Stomach smooth muscle (tissue), 2 donors: ENCODE measurements around the gene CLSTN3.
A peak's percentile ranks its signal among the peaks of the same experiment; 100 is the strongest.

Experiments used
- H3K27ac ChIP-seq: one replicate; pipeline ENCODE4 v1.7.0; 2013; ENCODE audit warnings: mild to moderate bottlenecking, low read length, inconsistent platforms
- H3K27me3 ChIP-seq, 2 donors: one replicate each; pipeline ENCODE4 v1.7.0; 2013; ENCODE audit warnings: low read length in 2 of 2; ENCODE audit not compliant: insufficient read depth in 2 of 2, control insufficient read depth in 1 of 2
- H3K36me3 ChIP-seq, 2 donors: one replicate each; pipeline ENCODE4 v1.7.0; 2013; ENCODE audit warnings: low read length in 2 of 2; ENCODE audit not compliant: control insufficient read depth in 2 of 2, insufficient read depth in 2 of 2
- H3K4me1 ChIP-seq: one replicate; pipeline ENCODE4 v1.7.0; 2013; ENCODE audit warnings: low read length; ENCODE audit not compliant: control insufficient read depth, insufficient read depth
- H3K4me3 ChIP-seq, 2 donors: one replicate each; pipeline ENCODE4 v1.7.0; 2013; ENCODE audit warnings: low read length in 2 of 2
- H3K9ac ChIP-seq, 2 donors: one replicate each; pipeline ENCODE4 v1.7.0; 2013; ENCODE audit warnings: low read length in 2 of 2, mild to moderate bottlenecking in 1 of 2
- H3K9me3 ChIP-seq, 2 donors: one replicate each; pipeline ENCODE4 v1.7.0; 2013; ENCODE audit warnings: low read length in 2 of 2; ENCODE audit not compliant: control insufficient read depth in 2 of 2
- donor health status: healthy.
- donor health status: Pancreatic carcinoma.

CLSTN3 gene

DNA sequence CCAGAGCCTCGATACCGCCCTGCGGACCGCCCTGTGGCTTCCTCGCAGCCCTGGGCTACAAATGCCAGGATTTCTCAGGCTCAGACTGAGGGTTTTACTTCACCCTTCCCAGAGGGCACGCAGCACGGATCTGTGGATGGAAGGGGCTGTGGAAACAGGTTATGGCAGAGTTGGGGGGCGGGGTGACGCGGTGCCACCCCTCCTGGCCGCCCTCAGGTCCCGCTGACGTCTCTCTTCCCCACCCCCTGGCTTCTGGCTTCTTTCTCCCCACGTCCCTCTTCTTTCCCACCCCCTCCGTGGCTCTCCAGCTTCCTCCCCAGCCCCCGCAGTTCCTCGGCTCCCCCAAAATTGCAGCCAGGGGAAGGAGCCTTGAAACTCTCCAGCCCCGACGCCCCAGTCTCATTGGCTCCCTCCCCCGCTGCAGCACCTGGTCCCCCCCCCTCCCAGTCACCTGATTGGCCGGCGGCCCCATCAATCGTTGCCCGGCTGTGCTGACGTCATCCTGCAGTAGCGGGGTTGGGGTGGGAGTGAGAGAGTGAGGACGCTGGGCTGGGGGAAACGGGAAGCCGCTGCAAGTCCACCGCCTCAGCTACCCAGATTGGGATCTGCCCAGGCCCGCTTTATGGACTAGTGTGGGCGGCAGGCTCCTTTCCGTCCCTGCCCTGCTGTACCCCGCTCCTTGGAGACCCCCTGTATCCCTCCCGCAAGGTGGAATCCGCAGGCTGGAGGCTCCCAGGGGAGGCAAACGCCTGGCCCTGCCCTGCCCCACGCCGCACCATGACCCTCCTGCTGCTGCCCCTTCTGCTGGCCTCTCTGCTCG lies at the start of gene CLSTN3:
Gene CLSTN3, plus strand, starts transcription at position 500 of the 820 bp plus-strand sequence. Its CDS starts 278 bp downstream, at position 778.
- peaks cover 2 to 3% of the 10 kb centered on the region in 2 donors for H3K36me3 ChIP-seq
- peak within 1 kb of the TSS; percentile 46 for H3K27ac ChIP-seq
- H3K4me1 ChIP-seq = peaks cover 23% of the 10 kb centered on the region
- H3K4me3 ChIP-seq = peak within 1 kb of the TSS; percentile 86
- H3K27me3 ChIP-seq = no peaks in the 10 kb centered on the region
- peak within 1 kb of the TSS; percentile 75 for H3K9ac ChIP-seq
- H3K9me3 ChIP-seq = no peaks in the 10 kb centered on the region

DNA sequence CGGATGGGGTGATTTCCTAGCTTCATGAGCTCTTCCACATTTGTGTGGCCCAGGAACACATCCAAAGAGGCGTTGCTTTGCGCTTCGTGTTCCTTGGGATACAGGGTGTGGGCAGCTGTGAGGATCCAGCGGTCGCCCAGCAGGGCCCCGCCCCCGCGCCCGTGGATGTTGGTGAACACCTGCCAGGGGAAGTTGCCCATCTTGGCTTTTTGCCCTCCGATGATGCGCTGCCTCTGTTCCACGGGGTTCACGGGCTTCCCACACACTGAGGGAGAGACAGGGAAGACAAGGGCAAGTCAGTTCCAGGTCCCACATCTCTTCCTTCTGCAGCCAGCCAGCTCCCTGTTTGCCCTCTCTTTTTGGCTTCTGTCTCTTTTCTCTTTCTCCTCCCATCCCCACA lies 49.1 kb upstream of the CLSTN3 start:
- Histone ChIP-seq H3K27ac (no peak overlapping the region), H3K9me3 (no peaks in the 10 kb centered on the region), H3K9ac (no peak overlapping the region), H3K4me3 (no peak overlapping the region), H3K4me1 (peaks cover 15% of the 10 kb centered on the region), H3K27me3 (no peaks in the 10 kb centered on the region), H3K36me3 (peaks cover 34 to 36% of the 10 kb centered on the region in 2 donors)

GRCh38 chr12:7083125-7083524 lies 47.0 kb upstream of the CLSTN3 start:
- Histone ChIP-seq H3K27ac (no peak overlapping the region), H3K4me1 (peaks cover 15% of the 10 kb centered on the region), H3K9me3 (no peaks in the 10 kb centered on the region), H3K9ac (no peak overlapping the region), H3K27me3 (no peaks in the 10 kb centered on the region), H3K36me3 (peaks cover 41 to 52% of the 10 kb centered on the region in 2 donors), H3K4me3 (no peak overlapping the region)

DNA sequence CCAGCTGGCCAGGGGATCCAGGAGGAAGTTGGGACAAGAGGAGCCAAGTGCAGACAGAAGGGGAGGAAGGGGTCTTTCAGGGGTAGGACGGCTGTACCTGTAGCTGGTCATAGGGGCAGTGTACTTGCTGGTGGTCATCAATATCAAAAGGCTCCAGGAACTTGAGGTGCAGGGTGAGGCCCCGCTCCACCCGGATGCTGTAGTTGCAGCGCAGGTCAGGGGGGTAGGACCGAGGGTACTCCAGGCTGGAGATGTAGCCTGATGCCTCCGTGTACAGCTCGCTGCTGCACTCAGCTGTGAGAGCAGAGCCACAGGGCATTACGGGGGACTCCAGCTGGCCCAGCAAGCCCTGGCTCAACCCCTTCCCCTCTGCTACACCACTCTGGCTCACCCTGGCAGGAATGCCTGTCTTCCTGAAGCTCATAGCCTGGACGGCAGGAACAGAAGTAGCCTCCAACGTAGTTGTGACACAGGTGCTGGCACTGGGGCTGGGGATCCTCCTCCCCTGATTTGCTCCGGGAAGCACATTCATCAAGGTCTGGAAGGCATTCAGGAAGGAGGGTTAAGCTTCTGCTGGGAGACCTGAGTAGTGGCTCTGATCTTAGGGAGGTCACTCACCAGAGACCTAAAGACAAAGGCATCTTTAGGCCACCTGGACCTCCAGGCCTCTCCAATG lies 40.8 kb upstream of the CLSTN3 start:
- no peaks in the 10 kb centered on the region for H3K27me3 ChIP-seq
- H3K9me3 ChIP-seq = no peaks in the 10 kb centered on the region
- no peak overlapping the region for H3K27ac ChIP-seq
- peak overlapping the region in 1 of 2 donors; percentile 87 for H3K4me3 ChIP-seq
- peaks cover 36% of the 10 kb centered on the region for H3K4me1 ChIP-seq
- H3K9ac ChIP-seq = no peak overlapping the region
- peaks cover 33 to 42% of the 10 kb centered on the region in 2 donors for H3K36me3 ChIP-seq

DNA sequence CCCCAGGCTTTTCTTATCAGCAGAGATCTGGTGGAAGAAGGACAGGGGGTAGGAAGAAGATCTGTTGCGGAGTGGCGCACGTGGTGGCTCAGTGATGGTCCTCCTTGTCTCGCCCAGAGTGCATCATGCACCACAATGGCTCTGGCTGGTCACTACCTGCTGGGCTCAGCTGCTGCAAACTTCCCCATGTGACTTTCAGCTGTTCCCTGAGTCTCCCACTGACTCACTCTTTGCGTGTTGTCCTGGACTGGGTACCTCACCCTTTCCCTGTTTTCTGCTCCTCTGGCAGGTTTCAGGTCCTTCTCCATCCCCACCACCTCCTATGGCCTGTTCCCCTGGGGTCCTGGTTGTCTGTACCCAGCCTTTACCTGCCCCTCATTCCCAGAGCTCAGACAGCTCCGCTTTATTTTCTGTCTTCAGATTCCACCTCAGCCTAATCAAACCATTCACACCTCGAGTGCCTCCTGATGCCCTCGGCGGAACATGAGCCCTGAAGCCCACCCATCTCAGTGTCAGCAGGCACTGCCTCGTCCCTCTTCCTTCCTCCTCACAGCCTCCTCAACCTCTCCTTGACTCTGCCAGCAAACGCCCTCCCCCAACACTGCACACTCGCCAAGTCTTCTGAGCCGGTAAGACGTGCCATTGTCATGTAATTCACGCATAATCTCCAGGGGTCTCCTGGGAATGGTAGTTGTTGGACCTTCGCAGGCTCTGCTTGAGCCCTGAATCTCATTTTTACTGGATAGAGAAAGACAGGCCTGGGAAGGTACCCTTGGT lies 39.8 kb upstream of the CLSTN3 start:
- H3K4me1 ChIP-seq = peaks cover 36% of the 10 kb centered on the region
- H3K27ac ChIP-seq = peak overlapping the region; percentile 81
- H3K9ac ChIP-seq = peak overlapping the region; percentile 36 to 85
- H3K4me3 ChIP-seq = peak overlapping the region; percentile 40 to 87
- H3K9me3 ChIP-seq = no peaks in the 10 kb centered on the region
- H3K36me3 ChIP-seq = peaks cover 23 to 33% of the 10 kb centered on the region in 2 donors
- H3K27me3 ChIP-seq = no peaks in the 10 kb centered on the region

- Histone ChIP-seq H3K27ac (peak overlapping the region; percentile 81), H3K9me3 (no peaks in the 10 kb centered on the region), H3K9ac (peak overlapping the region; percentile 85 to 90), H3K4me3 (peak overlapping the region; percentile 87 to 91), H3K4me1 (peaks cover 36% of the 10 kb centered on the region), H3K27me3 (no peaks in the 10 kb centered on the region), H3K36me3 (peaks cover 16 to 25% of the 10 kb centered on the region in 2 donors)
Measured at GRCh38 chr12:7091171-7091570, 39.0 kb upstream of the CLSTN3 start.

DNA sequence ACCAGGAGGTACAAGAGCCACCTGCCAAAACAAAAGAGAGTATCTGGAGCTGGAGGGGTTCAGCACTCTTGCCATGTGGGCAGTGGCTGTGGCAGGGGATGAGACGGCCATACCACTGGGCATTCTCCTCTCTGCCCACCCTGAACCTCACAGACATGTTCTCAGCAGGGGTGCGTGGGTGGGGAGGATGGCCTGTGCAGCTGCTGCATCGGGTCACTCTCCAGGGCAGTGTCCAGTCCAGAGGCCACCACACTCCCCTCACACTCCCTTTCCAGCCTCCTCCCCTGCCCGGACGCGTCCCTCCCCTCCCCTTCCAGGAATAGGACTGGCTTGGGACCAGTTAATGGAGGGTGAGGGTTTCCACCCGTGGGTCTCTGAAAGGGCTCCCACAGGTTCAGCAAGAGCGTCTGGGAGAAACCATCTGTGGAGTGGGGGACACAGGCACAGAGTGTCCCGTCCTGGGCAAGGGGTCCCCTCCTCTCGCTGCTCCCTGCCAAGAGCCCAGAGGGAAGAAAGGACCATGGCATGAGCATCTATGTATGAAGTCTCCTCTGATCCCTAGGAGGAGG lies 38.4 kb upstream of the CLSTN3 start:
- Histone ChIP-seq H3K36me3 (peaks cover 10 to 20% of the 10 kb centered on the region in 2 donors), H3K4me3 (peak overlapping the region; percentile 87 to 91), H3K27ac (peak overlapping the region; percentile 81), H3K9me3 (no peaks in the 10 kb centered on the region), H3K27me3 (no peaks in the 10 kb centered on the region), H3K4me1 (peaks cover 36% of the 10 kb centered on the region), H3K9ac (peak overlapping the region; percentile 85 to 90)

GRCh38 chr12:7092229-7092985 lies 37.8 kb upstream of the CLSTN3 start, which contains the start of gene C1R:
Gene C1R, minus strand, starts transcription at chr12:7092445. Its CDS starts 57 bp downstream, at chr12:7092388.
- Histone ChIP-seq H3K27me3 (no peaks in the 10 kb centered on the region), H3K4me1 (peaks cover 36% of the 10 kb centered on the region), H3K27ac (peak within 1 kb of the TSS; percentile 81), H3K9ac (peak within 1 kb of the TSS; percentile 85 to 90), H3K4me3 (peak within 1 kb of the TSS; percentile 87 to 91), H3K36me3 (peaks cover 10 to 16% of the 10 kb centered on the region in 2 donors), H3K9me3 (no peaks in the 10 kb centered on the region)

- Histone ChIP-seq H3K4me3 (peak overlapping the region in 1 of 2 donors; percentile 87), H3K4me1 (peaks cover 36% of the 10 kb centered on the region), H3K9me3 (no peaks in the 10 kb centered on the region), H3K36me3 (peaks cover 10 to 14% of the 10 kb centered on the region in 2 donors), H3K27ac (peak overlapping the region; percentile 81), H3K27me3 (no peaks in the 10 kb centered on the region), H3K9ac (peak overlapping the region; percentile 85 to 90)
Measured at GRCh38 chr12:7092986-7093460, 37.1 kb upstream of the CLSTN3 start.
